Cardiac fibroblast (primary cell): ENCODE data around the gene LMCD1.
A peak's percentile ranks its signal among the peaks of the same experiment; 100 is the strongest.

Source experiments
- DNase-seq, 2 donors: peaks; one replicate each; pipeline versions ENCODE4 v3.0.0 to v3.0.0-alpha.2; 2010; ENCODE audit warnings: low read depth in 2 of 2
- H3K4me3 ChIP-seq, 2 donors: replicated peaks in 1 of 2; 1 replicate in 1 of 2; 2 replicates in 1 of 2; pipeline ENCODE4 v1.5.1; 2011; ENCODE audit warnings: low read depth in 2 of 2, low read length in 2 of 2, mild to moderate bottlenecking in 2 of 2, moderate library complexity in 1 of 2
- TF ChIP-seq, protein P1 (sequence below): IDR thresholded peaks from one replicate; pipeline ENCODE4 v1.5.1; 2011; ENCODE audit warnings: low read depth, mild to moderate bottlenecking, low read length, inconsistent platforms

LMCD1 gene

DNA sequence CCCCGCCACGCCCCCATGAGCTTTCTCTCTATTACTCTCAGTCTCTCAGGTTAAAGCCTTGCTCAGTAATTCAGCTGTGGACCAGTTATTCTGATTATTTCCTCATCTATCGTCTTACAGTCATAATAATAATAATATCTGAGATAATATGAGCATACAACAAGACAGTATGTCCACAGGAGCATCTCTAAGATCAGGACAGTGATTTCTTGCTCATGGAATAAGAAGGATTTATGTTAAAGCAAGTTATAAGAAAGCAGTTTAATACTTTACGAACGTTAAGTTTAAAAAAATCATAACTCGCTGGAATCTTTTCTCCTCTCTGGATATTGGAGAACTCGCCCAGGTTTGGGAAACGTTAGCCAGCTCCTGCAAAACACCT, 643 bp upstream of the LMCD1 start:
- DNase-seq = no peak
- TF ChIP-seq, protein P1, sequence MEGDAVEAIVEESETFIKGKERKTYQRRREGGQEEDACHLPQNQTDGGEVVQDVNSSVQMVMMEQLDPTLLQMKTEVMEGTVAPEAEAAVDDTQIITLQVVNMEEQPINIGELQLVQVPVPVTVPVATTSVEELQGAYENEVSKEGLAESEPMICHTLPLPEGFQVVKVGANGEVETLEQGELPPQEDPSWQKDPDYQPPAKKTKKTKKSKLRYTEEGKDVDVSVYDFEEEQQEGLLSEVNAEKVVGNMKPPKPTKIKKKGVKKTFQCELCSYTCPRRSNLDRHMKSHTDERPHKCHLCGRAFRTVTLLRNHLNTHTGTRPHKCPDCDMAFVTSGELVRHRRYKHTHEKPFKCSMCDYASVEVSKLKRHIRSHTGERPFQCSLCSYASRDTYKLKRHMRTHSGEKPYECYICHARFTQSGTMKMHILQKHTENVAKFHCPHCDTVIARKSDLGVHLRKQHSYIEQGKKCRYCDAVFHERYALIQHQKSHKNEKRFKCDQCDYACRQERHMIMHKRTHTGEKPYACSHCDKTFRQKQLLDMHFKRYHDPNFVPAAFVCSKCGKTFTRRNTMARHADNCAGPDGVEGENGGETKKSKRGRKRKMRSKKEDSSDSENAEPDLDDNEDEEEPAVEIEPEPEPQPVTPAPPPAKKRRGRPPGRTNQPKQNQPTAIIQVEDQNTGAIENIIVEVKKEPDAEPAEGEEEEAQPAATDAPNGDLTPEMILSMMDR = no peak
- H3K4me3 ChIP-seq = peak overlapping the region; percentile 53 to 61

DNA sequence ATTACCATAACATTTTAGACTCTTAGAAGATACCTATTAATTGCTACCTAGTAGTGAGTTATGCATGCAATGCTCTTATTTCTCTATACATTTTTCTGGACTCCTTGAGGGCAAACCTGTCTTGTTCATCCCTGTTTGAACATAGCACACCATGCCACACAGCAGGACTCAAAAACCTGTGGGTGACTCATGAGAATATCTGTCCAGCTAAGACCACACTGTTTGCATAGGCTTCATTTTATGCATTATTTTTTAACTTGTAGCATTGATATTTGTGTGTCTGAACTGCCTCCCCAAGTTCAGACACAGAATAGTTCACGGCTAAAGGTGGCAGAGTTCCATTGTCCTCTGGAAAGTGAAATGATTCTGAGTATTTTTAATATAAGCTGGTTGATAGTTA, 1.8 kb downstream of the LMCD1 start:
- peak overlapping the region; percentile 54 to 60 for H3K4me3 ChIP-seq
- no peak for DNase-seq
- TF ChIP-seq, protein P1 = no peak

DNA sequence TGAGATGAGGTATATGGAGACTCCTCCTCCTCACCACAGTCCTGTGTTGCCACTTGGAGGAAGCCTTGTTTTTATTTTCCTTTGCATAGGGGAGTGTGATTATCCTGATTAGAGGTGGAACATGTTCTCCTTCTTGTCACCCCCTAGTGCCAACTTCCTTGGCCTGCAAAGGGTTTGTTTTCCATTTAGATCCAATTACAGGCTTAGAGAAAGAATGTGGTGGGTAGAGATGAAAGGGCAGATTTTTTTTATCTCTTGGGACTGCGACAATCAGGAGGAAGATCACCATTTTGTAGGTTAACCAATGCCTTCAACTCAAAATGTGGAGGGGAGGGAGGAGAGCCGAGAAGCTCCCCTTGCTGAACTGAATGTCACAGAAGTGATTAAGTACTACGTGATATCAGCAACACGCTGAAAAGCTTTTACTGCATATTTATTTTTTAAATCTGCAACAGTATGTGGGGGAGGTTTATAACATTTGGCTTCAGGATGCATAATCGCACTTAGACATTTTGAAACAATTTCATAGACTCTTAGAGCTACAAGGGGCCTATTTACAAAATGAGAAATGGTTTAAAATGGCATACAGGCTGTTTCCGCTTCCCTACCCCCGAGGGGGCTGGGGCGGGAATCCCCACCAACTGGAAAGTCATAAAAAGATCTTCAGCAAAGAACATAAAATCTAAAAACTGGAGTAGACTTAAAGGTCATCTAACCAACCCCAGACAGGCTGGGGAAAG, 2.4 kb downstream of the LMCD1 start:
- peak in 1 of 2 donors; percentile 51 for DNase-seq
- peak overlapping the region; percentile 54 to 60 for H3K4me3 ChIP-seq
- TF ChIP-seq, protein P1 = no peak

DNA sequence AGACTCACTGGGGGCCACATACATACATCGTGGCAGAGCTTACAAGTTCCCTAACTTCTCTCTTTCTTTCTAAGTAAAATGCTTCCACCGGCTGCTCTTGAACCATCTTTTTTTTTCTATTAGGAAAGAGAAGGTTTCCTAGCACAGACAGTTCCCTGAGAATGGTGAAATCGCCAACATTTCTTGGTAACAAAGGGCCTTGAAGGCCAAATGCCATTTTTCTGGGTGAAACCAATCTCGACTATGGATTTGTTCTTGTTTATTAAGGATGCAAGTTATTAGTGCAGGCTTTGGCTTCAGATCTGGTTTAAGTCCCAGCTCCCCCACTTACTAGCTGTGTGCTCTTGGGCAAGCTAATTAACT, 3.0 kb downstream of the LMCD1 start:
- TF ChIP-seq, protein P1 = no peak

DNA sequence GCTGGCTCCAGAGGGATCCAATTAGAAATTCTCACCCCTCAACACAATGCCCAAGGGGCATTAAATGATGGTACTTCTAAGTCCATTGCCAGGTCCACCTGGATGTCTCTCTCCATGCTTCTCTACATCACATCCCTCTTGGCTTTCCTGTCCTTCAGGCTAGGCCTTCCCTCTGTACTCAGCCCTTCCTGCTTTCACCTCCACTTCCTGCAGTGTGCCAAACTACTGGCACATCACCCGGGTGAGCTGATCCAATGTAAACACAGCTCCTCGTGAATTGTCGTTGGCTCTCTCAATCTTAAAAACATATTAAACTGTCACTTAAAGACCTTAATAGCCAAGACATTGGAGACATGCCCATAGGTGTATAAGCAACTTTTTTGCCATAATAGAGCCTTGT, 4.0 kb downstream of the LMCD1 start:
- TF ChIP-seq, protein P1 = no peak
- H3K4me3 ChIP-seq = no peak overlapping the region
- DNase-seq = no peak

More for the DNA sequence above, 3.0 kb downstream of the LMCD1 start:
- H3K4me3 ChIP-seq = peak overlapping the region; percentile 54 to 60
- no peak for DNase-seq

DNA sequence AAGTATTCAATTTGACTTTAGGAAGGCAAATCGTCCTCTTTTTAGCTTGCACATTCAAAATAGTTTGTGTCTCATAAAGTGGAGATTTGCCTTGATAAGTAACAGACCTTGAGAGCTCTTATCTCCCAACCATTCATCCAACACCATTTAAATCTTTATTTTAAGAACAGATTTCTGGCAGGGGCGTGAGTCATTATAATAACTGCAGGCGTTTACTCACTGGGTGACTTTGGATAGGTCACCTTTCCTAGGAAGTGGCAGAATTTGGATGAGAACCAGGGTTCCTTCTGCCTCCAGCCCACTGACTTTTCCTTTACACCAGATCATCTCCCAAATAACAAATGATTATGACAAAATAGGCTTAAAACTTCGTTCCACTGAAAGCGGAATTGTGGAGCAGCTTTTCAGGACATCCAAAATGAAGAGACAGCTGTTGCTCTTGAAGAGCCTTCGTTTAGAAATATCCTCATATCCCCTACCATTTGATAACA, 5.0 kb downstream of the LMCD1 start:
- TF ChIP-seq, protein P1 = no peak
- DNase-seq = peak in 1 of 2 donors; percentile 63
- no peak overlapping the region for H3K4me3 ChIP-seq
